ENCODE measurements around the gene GRIN3B.

GRIN3B gene

GRCh38 chr19:954272-954671, 45.9 kb upstream of the GRIN3B start:
- TF ChIP-seq EGR1 (IDR thresholded peaks at IDR 0.05) (no peak), REST (IDR thresholded peaks at IDR 0.05; ENCODE audit: low read depth) (no peak), USF1 (IDR thresholded peaks at IDR 0.05) (no peak), ZBTB7A (IDR thresholded peaks at IDR 0.05; ENCODE audit: low read depth) (no peak), CREB1 (IDR thresholded peaks at IDR 0.05; ENCODE audit: low read depth) (no peak)

GRCh38 chr19:954672-955494, 45.3 kb upstream of the GRIN3B start:
- TF ChIP-seq USF1 (IDR thresholded peaks at IDR 0.05): no peak
- TF ChIP-seq TCF12 (IDR thresholded peaks at IDR 0.05; ENCODE audit: low read depth): peak; percentile 96
- peak; percentile 58; the same call in 1 of the 2 replicates for TF ChIP-seq TEAD4 (IDR thresholded peaks at IDR 0.05)
- no peak for TF ChIP-seq REST (IDR thresholded peaks at IDR 0.05; ENCODE audit: low read depth)
- peak; percentile 30; the same call in 1 of the 2 replicates for TF ChIP-seq MAX (IDR thresholded peaks at IDR 0.05)
- TF ChIP-seq CEBPB (IDR thresholded peaks at IDR 0.05): no peak
- TF ChIP-seq ZBTB7A (IDR thresholded peaks at IDR 0.05; ENCODE audit: low read depth): peak; percentile 51
- TF ChIP-seq EP300 (IDR thresholded peaks at IDR 0.05; ENCODE audit: borderline replicate concordance): peak; percentile 91
- TF ChIP-seq EGR1 (IDR thresholded peaks at IDR 0.05): peak; percentile 84
- TF ChIP-seq FOXM1 (IDR thresholded peaks at IDR 0.05; ENCODE audit: borderline replicate concordance, low read depth): peak; percentile 67; the same call in 1 of the 2 replicates
- TF ChIP-seq YY1 (IDR thresholded peaks at IDR 0.05; ENCODE audit: low read depth): peak; percentile 76
- TF ChIP-seq RAD21 (IDR thresholded peaks at IDR 0.05; ENCODE audit: low read depth): no peak
- no peak for TF ChIP-seq CREB1 (IDR thresholded peaks at IDR 0.05; ENCODE audit: low read depth)
- peak; percentile 89 for TF ChIP-seq NFIC (IDR thresholded peaks at IDR 0.05)
- no peak for TF ChIP-seq TAF1 (IDR thresholded peaks at IDR 0.05; ENCODE audit: low read depth)

- TF ChIP-seq EGR1 (IDR thresholded peaks at IDR 0.05) (no peak), CEBPB (IDR thresholded peaks at IDR 0.05) (no peak), YY1 (IDR thresholded peaks at IDR 0.05; ENCODE audit: low read depth) (peak; percentile 40; the same call in 1 of the 2 replicates), REST (IDR thresholded peaks at IDR 0.05; ENCODE audit: low read depth) (no peak), FOXM1 (IDR thresholded peaks at IDR 0.05; ENCODE audit: borderline replicate concordance, low read depth) (0 out of 2 replicates have a peak, but pooled peaks have one; percentile 14), RAD21 (IDR thresholded peaks at IDR 0.05; ENCODE audit: low read depth) (no peak; the same call in 1 of the 2 replicates), TAF1 (IDR thresholded peaks at IDR 0.05; ENCODE audit: low read depth) (no peak), CREB1 (IDR thresholded peaks at IDR 0.05; ENCODE audit: low read depth) (no peak), ZBTB7A (IDR thresholded peaks at IDR 0.05; ENCODE audit: low read depth) (peak; percentile 100), NFIC (IDR thresholded peaks at IDR 0.05) (peak; percentile 50; the same call in 1 of the 2 replicates), USF1 (IDR thresholded peaks at IDR 0.05) (no peak; the same call in 1 of the 2 replicates), TCF12 (IDR thresholded peaks at IDR 0.05; ENCODE audit: low read depth) (peak; percentile 96), TEAD4 (IDR thresholded peaks at IDR 0.05) (peak; percentile 96), MAX (IDR thresholded peaks at IDR 0.05) (peak; percentile 66; the same call in 1 of the 2 replicates), EP300 (IDR thresholded peaks at IDR 0.05; ENCODE audit: borderline replicate concordance) (peak; percentile 87)
Observed at GRCh38 chr19:955803-956765, 44.1 kb upstream of the GRIN3B start.
